HepG2 (cell line): ENCODE results near the gene TMEM11. TPM values are rescaled to one million over a fixed set of nuclear protein-coding genes. Genes with fewer than 3 reads are reported as not detected.

Experiments
- AKAP8 ChIP-seq: sonication (generic); formaldehyde crosslinking; IDR thresholded peaks from 2 replicates; pipeline ENCODE4 v1.5.1; 2020; ENCODE audit warnings: mild to moderate bottlenecking, missing genetic modification reagents
- JUND ChIP-seq: sonication (generic); formaldehyde crosslinking; IDR thresholded peaks from 2 replicates; pipeline ENCODE4 v1.8.0; 2022; ENCODE audit warnings: mild to moderate bottlenecking, missing genetic modification reagents
- MIXL1 ChIP-seq: IDR thresholded peaks from 2 replicates; pipeline ENCODE4 v1.6.1; 2016
- NR1H2 ChIP-seq: sonication (generic); formaldehyde crosslinking; IDR thresholded peaks from 2 replicates; pipeline ENCODE4 v1.8.1; 2022; ENCODE audit warnings: low read depth, missing genetic modification reagents, borderline replicate concordance
- POLR2A ChIP-seq, 2 experiments: IDR thresholded peaks; 2 replicates each; pipeline ENCODE4 v1.6.1; 2011; ENCODE audit warnings: low read depth in 2 of 2, low read length in 2 of 2, mild to moderate bottlenecking in 1 of 2, moderate library complexity in 1 of 2; ENCODE audit not compliant: insufficient read depth in 1 of 2
- TRIM22 ChIP-seq: fragments of 450-650 bp; IDR thresholded peaks from 2 replicates; pipeline ENCODE4 v1.6.1; 2017
- U2AF2 ChIP-seq: fragments of 200-400 bp; formaldehyde crosslinking; IDR thresholded peaks from 2 replicates; pipeline ENCODE4 v1.6.1; 2017; ENCODE audit warnings: low read depth, mild to moderate bottlenecking, low read length
- ZHX2 ChIP-seq, 2 experiments: sonication (generic) in 1 of 2; formaldehyde crosslinking in 1 of 2; IDR thresholded peaks; 2 replicates each; pipeline versions ENCODE4 v1.6.1 to v1.9.0; 2014 to 2022; ENCODE audit warnings: antibody characterized with exemption in 1 of 2, borderline replicate concordance in 1 of 2, inconsistent platforms in 1 of 2, low read depth in 1 of 2, missing genetic modification reagents in 1 of 2
- polyA plus RNA-seq, 8 experiments: library from polyadenylated mRNA; depleted of rRNA in 3 of 8; stranded (reverse) in 7 of 8; unstranded in 1 of 8; fragments of >200 nt; fragmentation: Illumina TruSeq in 4 of 8; extraction: Trizol in 4 of 8; gene quantifications; 2 replicates each; pipeline versions ENCODE4 v1.2.1 to v1.2.3, GENCODE V29; 2011 to 2016; ENCODE audit warnings: low read depth in 4 of 8, missing spikeins in 1 of 8, mixed read lengths in 1 of 8; ENCODE audit not compliant: insufficient read depth in 1 of 8
- total RNA-seq, 5 experiments: library from RNA; depleted of rRNA; stranded (reverse); fragments of >200 nt; fragmentation: Illumina TruSeq; extraction: Trizol; gene quantifications; 2 replicates each; pipeline ENCODE4 v1.2.3, GENCODE V29; 2016; ENCODE audit warnings: low read depth in 1 of 5
- TF ChIP-seq, protein P1 (sequence below): sonication (generic); formaldehyde crosslinking; IDR thresholded peaks from 2 replicates; pipeline ENCODE4; 2020; ENCODE audit warnings: missing genetic modification reagents, mild to moderate bottlenecking, borderline replicate concordance
- TF ChIP-seq, protein P2 (sequence below): sonication (generic); formaldehyde crosslinking; IDR thresholded peaks from 2 replicates; pipeline ENCODE4 v1.4.0; 2020; ENCODE audit warnings: missing genetic modification reagents

The TMEM11 gene
- total and polyA plus RNA-seq, 2 of the 13 experiments (the other 11 are each of a cell fraction or from before 2014, with no cell fraction given): 18.7 to 35.0 TPM

DNA sequence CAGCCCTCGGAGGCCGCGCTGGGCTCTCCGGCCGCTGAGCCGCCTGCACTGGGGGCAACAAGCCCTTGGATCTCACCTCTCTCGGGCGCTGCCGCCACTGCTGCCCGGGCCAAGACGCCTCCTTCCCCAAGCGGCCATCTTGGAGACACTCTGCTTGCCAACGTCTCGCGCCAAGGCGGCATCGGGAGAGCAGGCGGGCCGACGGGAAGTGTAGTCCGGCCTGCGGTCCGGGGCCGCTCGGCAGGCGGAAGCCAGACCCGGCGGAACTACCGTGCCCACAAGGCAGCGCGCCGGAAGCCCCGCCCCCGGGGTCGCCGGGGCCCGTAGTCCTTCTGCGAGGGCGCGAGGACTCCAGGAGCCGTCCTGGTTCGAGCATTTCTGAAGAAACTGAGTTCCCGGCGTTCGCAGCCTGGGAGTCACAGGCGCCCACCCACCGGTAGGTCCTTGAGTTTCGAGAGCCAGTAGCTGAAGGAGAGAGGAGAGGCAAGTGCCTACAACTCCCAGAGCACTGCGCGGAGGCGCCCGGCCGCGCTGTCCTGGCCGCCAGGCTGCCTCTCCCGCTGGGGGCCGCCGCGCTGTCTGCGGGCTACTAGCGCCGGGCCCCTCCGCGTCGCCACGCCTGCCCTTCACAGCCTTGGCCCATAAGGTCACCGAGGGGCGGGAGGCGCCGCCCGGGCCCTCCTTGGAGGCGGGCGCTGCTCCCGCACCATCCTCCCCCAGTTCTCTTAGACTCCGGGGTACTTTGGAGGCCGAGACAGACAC is at the start of gene TMEM11 (continued):
- TF ChIP-seq ZHX2 (IDR thresholded peaks at IDR 0.05; ENCODE audit: low read depth) (peak; percentile 67; the same call in 1 of the 2 replicates), ZHX2 (CRISPR knock-in tag; IDR thresholded peaks at IDR 0.05; ENCODE audit: borderline replicate concordance) (no peak), NR1H2 (CRISPR knock-in tag) (no peak), MIXL1 (0 out of 2 replicates have a peak, but pooled peaks have one; percentile 23), TRIM22 (no peak), U2AF2 (no peak), POLR2A (IDR thresholded peaks at IDR 0.05; ENCODE audit: insufficient read depth in 1 of 2, low read depth in 2 of 2, low read length in 2 of 2) (peak; percentile 70 to 71), AKAP8 (CRISPR knock-in tag) (0 out of 2 replicates have a peak, but pooled peaks have one; percentile 18), JUND (CRISPR knock-in tag) (no peak)
- TF ChIP-seq, protein P1, sequence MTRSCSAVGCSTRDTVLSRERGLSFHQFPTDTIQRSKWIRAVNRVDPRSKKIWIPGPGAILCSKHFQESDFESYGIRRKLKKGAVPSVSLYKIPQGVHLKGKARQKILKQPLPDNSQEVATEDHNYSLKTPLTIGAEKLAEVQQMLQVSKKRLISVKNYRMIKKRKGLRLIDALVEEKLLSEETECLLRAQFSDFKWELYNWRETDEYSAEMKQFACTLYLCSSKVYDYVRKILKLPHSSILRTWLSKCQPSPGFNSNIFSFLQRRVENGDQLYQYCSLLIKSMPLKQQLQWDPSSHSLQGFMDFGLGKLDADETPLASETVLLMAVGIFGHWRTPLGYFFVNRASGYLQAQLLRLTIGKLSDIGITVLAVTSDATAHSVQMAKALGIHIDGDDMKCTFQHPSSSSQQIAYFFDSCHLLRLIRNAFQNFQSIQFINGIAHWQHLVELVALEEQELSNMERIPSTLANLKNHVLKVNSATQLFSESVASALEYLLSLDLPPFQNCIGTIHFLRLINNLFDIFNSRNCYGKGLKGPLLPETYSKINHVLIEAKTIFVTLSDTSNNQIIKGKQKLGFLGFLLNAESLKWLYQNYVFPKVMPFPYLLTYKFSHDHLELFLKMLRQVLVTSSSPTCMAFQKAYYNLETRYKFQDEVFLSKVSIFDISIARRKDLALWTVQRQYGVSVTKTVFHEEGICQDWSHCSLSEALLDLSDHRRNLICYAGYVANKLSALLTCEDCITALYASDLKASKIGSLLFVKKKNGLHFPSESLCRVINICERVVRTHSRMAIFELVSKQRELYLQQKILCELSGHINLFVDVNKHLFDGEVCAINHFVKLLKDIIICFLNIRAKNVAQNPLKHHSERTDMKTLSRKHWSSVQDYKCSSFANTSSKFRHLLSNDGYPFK (CRISPR knock-in tag): peak; percentile 99
- TF ChIP-seq, protein P2, sequence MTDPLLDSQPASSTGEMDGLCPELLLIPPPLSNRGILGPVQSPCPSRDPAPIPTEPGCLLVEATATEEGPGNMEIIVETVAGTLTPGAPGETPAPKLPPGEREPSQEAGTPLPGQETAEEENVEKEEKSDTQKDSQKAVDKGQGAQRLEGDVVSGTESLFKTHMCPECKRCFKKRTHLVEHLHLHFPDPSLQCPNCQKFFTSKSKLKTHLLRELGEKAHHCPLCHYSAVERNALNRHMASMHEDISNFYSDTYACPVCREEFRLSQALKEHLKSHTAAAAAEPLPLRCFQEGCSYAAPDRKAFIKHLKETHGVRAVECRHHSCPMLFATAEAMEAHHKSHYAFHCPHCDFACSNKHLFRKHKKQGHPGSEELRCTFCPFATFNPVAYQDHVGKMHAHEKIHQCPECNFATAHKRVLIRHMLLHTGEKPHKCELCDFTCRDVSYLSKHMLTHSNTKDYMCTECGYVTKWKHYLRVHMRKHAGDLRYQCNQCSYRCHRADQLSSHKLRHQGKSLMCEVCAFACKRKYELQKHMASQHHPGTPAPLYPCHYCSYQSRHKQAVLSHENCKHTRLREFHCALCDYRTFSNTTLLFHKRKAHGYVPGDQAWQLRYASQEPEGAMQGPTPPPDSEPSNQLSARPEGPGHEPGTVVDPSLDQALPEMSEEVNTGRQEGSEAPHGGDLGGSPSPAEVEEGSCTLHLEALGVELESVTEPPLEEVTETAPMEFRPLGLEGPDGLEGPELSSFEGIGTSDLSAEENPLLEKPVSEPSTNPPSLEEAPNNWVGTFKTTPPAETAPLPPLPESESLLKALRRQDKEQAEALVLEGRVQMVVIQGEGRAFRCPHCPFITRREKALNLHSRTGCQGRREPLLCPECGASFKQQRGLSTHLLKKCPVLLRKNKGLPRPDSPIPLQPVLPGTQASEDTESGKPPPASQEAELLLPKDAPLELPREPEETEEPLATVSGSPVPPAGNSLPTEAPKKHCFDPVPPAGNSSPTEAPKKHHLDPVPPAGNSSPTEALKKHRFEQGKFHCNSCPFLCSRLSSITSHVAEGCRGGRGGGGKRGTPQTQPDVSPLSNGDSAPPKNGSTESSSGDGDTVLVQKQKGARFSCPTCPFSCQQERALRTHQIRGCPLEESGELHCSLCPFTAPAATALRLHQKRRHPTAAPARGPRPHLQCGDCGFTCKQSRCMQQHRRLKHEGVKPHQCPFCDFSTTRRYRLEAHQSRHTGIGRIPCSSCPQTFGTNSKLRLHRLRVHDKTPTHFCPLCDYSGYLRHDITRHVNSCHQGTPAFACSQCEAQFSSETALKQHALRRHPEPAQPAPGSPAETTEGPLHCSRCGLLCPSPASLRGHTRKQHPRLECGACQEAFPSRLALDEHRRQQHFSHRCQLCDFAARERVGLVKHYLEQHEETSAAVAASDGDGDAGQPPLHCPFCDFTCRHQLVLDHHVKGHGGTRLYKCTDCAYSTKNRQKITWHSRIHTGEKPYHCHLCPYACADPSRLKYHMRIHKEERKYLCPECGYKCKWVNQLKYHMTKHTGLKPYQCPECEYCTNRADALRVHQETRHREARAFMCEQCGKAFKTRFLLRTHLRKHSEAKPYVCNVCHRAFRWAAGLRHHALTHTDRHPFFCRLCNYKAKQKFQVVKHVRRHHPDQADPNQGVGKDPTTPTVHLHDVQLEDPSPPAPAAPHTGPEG (CRISPR knock-in tag): peak; percentile 71
